Measurements from ENCODE around the gene CLTCL1. TPM values are rescaled to one million over a fixed set of nuclear protein-coding genes. Genes with fewer than 3 reads are reported as not detected.

CLTCL1 gene
- total RNA-seq, 1 donor from 2014 or later = 24.5 TPM

DNA sequence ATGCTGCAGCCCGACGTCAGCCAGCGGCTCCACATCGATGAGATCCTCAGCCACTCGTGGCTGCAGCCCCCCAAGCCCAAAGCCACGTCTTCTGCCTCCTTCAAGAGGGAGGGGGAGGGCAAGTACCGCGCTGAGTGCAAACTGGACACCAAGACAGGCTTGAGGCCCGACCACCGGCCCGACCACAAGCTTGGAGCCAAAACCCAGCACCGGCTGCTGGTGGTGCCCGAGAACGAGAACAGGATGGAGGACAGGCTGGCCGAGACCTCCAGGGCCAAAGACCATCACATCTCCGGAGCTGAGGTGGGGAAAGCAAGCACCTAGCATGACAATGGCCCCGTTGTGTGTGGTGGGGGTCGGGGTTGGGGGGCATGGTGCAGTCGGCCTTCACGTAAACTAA, 159.4 kb downstream of the CLTCL1 start:
- no peak for DNase-seq (ENCODE audit: low read depth)

DNA sequence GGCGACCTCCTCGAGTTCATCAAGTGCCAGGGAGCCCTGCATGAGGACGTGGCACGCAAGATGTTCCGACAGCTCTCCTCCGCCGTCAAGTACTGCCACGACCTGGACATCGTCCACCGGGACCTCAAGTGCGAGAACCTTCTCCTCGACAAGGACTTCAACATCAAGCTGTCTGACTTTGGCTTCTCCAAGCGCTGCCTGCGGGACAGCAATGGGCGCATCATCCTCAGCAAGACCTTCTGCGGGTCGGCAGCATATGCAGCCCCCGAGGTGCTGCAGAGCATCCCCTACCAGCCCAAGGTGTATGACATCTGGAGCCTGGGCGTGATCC, 159.9 kb downstream of the CLTCL1 start:
- no peak for DNase-seq (ENCODE audit: low read depth)

DNA sequence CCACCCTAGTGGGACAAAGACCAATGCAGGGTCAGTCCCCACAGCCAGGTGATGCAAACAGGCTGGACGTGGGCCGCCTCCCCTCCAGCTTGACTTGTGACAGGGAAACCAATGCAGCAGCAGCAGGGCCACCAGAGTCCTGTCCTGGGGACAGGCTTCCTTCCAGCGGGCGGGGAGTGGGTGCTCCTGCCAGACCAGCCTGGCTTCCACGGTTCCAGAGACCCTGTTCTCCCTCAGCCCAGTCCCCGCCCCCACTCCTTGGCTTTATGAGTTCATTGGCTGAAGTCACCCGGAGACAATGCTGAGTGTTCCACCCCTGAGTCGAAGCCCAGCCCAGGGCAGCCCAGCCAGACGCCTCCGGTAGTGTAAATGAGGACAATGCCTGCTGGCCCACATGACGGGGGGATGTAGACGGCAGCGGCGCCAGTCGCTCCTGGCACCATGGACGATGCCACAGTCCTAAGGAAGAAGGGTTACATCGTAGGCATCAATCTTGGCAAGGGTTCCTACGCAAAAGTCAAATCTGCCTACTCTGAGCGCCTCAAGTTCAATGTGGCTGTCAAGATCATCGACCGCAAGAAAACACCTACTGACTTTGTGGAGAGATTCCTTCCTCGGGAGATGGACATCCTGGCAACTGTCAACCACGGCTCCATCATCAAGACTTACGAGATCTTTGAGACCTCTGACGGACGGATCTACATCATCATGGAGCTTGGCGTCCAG, 160.4 kb downstream of the CLTCL1 start, which contains the start of gene TSSK2:
Gene TSSK2, plus strand, starts transcription at position 350 of the 726 bp plus-strand sequence. Its CDS starts 92 bp downstream, at position 442.
- DNase-seq (ENCODE audit: low read depth) = no peak

DNA sequence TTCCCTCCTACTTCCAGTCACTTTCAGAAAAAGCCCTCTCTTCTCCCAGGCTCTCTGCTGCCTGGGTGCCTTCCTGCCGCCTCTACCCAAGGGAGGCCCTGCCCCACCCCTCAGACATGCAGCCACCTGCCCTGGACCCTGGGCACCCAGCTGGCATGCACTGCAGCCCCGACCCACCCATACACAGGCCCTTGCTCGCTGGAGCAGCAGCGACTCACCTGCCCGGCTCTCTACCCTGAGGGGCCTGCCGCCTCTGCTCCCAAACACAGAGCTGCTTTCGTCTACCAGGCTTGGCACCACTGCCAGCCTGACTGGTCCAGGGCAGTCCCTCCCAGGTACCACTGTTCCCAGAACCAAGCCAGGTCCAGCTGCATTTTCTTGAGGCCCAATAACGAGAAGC, 161.6 kb downstream of the CLTCL1 start:
- no peak for DNase-seq (ENCODE audit: low read depth)

Other genes starting within 250 kb of the CLTCL1 start
- 73.8 and 131 TPM in 2 replicates for gene DGCR2, start 169.3 kb downstream of the CLTCL1 start, total RNA-seq
- gene TSSK2, start 160.4 kb downstream of the CLTCL1 start, total RNA-seq = not detected in 2 replicates
- 12.9 and 13.2 TPM in 2 replicates for gene ESS2, start 147.1 kb downstream of the CLTCL1 start, total RNA-seq
- not detected in 2 replicates for gene GSC2, start 141.4 kb downstream of the CLTCL1 start, total RNA-seq
- 175 and 192 TPM in 2 replicates for gene SLC25A1, start 113.0 kb downstream of the CLTCL1 start, total RNA-seq
- gene HIRA, start 140.0 kb upstream of the CLTCL1 start, total RNA-seq = 21.2 and 41.5 TPM in 2 replicates
- gene MRPL40, start 140.8 kb upstream of the CLTCL1 start, total RNA-seq = 29.5 and 50.4 TPM in 2 replicates
- 21.2 and 38.2 TPM in 2 replicates for gene C22orf39, start 156.0 kb upstream of the CLTCL1 start, total RNA-seq
- 44.9 and 84.4 TPM in 2 replicates for gene UFD1, start 187.5 kb upstream of the CLTCL1 start, total RNA-seq
- 0.70 and 19.3 TPM in 2 replicates for gene CDC45, start 188.2 kb upstream of the CLTCL1 start, total RNA-seq
- gene CLDN5, start 232.7 kb upstream of the CLTCL1 start, total RNA-seq = 1.3 and 1.9 TPM in 2 replicates

All from renal cortical epithelial cell (primary cell).